Fibroblast of pulmonary artery (primary cell): ENCODE results near the gene ARMC12.

Source experiments
- DNase-seq: peaks from one replicate; pipeline ENCODE4 v3.0.0-alpha.2; 2010; ENCODE audit warnings: low read depth
- H3K4me3 ChIP-seq: replicated peaks from 2 replicates; pipeline ENCODE4 v1.5.1; 2011; ENCODE audit warnings: low read depth, mild to moderate bottlenecking, control low read depth, low read length, moderate library complexity
- TF ChIP-seq, protein P1 (sequence below): IDR thresholded peaks from 2 replicates; pipeline ENCODE4 v1.5.1; 2011; ENCODE audit warnings: mild to moderate bottlenecking, control low read depth, low read length, inconsistent platforms; ENCODE audit errors: missing control alignments

Gene ARMC12

DNA sequence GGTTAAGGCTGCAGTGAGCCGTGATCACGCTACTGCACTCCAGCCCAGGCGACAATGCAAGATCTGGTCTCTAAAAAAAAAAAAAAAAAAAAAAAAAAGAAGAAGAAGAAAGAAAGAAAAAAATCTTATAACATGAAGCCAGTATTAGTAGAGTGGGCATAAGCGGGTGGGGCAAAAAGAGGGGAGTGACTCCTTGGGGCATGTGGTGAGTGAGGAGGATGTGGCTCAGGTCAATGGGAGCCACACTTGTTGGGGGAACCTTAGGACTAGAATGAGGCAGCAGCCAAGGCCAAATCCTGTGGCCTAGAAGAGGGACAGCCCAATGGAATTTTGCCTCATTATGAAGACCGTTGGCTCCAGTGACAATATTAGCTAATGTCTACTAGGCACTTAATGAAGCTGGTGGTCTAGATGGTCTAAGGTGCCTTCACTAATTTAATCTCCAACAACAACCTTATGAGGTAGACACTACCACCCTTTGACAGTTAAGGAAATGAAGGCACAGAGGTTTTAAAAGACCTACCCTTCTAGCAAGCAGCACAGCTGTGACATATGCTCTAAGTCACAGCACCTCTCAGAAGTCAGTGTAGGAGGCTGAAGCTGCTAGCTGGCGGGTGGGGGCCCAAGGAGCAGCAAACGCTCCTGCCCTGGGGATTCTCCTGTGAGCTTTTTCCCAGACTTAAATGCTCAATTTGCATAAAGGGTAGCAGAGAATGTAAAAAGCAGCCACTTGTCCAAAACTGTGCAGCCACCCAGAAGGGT lies 23.6 kb upstream of the ARMC12 start:
- H3K4me3 ChIP-seq = no peak overlapping the region
- TF ChIP-seq, protein P1, sequence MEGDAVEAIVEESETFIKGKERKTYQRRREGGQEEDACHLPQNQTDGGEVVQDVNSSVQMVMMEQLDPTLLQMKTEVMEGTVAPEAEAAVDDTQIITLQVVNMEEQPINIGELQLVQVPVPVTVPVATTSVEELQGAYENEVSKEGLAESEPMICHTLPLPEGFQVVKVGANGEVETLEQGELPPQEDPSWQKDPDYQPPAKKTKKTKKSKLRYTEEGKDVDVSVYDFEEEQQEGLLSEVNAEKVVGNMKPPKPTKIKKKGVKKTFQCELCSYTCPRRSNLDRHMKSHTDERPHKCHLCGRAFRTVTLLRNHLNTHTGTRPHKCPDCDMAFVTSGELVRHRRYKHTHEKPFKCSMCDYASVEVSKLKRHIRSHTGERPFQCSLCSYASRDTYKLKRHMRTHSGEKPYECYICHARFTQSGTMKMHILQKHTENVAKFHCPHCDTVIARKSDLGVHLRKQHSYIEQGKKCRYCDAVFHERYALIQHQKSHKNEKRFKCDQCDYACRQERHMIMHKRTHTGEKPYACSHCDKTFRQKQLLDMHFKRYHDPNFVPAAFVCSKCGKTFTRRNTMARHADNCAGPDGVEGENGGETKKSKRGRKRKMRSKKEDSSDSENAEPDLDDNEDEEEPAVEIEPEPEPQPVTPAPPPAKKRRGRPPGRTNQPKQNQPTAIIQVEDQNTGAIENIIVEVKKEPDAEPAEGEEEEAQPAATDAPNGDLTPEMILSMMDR = no peak
- DNase-seq = no peak

DNA sequence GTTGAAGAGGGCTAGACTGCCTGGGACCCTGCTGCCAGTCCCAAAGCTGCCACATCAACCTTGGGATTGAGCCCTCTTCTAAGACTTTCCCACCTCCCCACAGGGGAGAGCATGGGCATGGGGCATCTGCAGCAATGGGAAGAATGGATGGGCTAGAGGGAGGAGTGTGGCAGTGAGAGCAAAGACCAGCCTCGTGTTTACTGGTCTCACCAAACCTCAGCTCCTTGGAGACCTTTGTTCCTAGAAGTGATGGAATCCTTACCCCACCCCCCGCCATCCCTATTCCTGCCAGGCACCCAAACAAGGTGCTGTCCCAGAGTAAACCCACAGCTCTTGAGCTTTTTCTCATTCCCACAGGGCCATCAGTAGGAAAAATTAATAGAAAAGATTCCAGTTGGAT lies 20.0 kb upstream of the ARMC12 start:
- TF ChIP-seq, protein P1 = no peak
- H3K4me3 ChIP-seq = no peak overlapping the region
- no peak for DNase-seq

DNA sequence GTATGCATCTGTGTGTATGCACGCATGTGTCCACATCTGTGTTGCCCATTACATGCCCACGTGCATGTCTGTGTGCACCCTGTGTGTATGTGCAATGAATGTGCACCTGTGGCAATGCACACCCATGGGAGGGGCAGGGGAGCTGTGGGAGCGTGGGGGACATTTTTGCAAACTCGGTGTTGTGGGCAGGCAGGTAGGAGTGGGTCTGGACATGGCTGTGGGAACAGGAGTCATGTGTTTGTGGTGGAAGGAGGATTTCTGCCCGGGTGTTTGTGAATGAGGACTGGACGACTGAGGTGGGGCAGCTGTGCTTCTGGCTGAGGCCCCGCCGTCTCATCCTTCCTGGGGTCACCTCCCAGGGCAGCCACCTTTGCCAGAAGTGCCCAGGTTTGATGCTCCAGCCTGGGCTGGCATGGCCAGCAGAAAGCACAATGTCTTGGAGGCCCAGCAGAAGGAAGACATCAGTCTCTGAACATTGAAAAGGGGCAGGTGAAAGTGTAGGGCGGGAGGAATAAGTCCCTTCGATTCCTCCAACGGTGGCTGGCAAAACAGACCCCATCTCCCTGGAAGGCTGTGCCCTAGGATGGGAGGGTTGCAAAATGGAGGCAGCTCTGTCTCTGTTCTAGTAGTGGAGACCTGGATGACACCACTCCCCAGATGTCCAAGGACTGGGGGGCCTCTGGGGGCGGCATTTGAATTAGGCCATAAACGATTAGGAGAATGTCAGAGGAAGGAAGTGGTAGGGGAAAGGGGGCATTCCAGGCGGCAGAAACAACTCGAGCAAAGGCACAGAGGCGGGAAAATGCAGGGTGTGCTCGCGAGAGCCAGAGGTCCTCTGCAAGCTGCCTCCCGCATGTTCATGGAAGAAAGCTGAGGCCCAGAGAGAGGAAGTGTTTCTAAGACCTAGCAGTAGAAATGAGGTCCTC lies 19.1 kb upstream of the ARMC12 start:
- H3K4me3 ChIP-seq = no peak overlapping the region
- TF ChIP-seq, protein P1 = no peak
- no peak for DNase-seq

DNA sequence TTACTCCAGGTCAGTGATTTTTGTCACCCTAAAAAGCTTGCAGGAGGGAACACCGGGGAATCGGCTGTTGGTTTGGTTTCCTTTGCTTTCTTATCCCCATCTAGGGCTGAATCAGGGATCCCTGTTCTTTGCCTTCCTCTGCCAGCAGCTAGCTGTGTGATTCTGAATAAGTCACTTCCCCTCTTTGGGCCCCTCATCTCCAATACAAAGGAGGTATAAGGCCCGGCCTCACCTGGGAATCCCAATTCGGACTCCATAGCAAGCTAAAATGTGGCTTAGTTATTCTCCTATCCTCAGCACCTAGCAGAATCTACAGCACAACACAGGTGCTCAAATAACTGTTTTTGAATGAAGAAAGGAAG lies 18.5 kb upstream of the ARMC12 start:
- no peak overlapping the region for H3K4me3 ChIP-seq
- TF ChIP-seq, protein P1 = no peak
- DNase-seq = no peak

DNA sequence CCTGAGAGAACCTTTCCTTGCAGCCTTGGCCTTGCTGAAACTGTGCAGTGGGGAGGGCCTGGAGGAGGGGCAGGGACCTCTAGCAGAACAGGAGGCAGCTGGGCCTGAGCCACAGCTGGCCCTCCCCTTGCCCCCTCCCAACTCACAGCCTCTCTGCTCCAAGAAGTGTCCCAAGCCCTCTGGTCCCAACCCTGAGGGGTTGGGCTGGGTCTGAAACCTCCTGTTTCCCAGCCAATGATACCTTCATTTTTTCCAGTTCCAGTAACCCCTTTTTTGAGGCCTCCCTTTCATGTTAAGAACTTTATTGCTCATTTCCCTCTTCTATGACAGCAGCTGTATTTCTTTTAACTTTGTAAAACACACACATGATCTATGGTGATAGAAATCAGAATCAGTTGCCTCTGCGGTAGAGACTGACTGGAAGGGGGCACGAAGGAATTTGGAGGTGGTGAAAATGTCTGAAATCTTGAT lies 17.9 kb upstream of the ARMC12 start:
- DNase-seq = peak; percentile 43
- peak overlapping the region; percentile 46 for H3K4me3 ChIP-seq
- TF ChIP-seq, protein P1 = no peak

DNA sequence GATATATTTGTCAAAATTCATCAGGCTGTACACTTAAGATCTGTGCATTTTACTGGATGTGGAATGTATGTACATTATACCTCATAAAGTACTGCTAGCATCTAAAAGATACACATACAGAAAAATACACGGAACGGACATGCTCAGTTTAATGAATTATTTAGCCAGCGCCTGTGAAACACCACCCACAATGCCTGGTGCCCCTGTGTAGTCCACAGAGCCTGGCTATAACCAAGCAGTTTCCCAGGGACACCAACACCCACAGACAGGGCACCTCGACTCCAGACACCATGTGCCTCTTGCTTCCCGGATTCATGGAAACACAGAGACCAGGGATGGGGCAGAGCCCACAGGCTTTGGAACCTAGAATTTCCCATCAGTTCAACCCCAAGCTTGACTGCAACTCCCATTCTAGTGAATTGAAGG lies 17.4 kb upstream of the ARMC12 start:
- H3K4me3 ChIP-seq = peak overlapping the region; percentile 46
- TF ChIP-seq, protein P1 = no peak
- no peak for DNase-seq
